Femur (tissue), 1 donor: ENCODE results near the gene EPHB4.
A peak's percentile ranks its signal among the peaks of the same experiment; 100 is the strongest.
"Not testable (repeated sequence)": the region's sequence is repeated elsewhere in the genome, so short reads cannot be mapped to it uniquely, and the experiment has no call there.

ENCODE experiments used
- DNase-seq: peaks from one replicate; pipeline ENCODE4 v3.0.0-alpha.2; 2017

Gene EPHB4

DNA sequence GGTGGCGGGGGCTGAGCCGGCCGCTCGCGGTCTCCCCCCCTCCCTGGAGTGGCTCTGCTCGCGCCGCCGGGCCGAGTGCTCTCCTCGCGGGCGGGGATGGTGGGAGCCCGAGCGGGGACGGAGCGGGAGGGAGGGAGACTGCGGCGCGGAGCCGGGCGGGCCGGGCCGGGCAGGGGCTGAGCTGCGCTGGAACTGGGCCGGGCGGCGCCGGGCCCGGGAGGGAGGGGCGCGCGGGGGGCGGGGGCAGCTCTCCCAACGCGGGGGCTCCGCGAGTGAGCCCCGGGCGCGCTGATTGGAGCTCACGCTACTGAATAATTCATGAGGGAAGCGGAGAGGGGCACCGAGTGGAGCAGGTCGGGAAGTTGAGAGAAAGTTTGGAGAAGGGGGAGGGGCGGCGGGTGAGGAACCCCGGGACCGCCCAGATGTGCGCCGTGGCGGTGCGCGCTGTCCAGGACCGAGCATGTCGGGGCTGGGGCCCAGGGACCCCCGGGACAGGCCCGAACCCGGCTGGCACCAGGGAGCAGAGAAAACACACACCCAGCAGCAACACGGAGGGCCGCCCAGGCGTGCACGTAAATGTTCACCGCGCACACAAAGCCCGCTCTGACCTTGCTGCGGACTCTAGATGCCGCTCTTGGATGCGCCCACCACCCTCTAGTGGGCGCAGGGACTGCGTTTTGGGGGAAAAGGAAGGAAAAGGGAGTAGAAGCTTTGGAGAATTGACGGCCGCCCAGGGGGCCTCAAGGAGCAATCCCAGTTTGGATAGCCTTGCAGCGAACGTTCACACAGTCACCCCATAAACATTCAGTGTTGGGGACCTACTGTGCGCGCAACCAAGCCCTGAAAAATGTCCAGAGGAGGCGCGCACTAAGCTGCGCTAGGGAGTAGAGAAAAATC, at the start of gene EPHB4:
TSS of gene EPHB4 (minus strand) at position 194 of the 897 bp plus-strand sequence. CDS start 493 bp downstream, outside the sequence.
- peak; percentile 94 for DNase-seq

GRCh38 chr7:100875356-100875751, 48.0 kb upstream of the EPHB4 start:
- no peak for DNase-seq

DNA sequence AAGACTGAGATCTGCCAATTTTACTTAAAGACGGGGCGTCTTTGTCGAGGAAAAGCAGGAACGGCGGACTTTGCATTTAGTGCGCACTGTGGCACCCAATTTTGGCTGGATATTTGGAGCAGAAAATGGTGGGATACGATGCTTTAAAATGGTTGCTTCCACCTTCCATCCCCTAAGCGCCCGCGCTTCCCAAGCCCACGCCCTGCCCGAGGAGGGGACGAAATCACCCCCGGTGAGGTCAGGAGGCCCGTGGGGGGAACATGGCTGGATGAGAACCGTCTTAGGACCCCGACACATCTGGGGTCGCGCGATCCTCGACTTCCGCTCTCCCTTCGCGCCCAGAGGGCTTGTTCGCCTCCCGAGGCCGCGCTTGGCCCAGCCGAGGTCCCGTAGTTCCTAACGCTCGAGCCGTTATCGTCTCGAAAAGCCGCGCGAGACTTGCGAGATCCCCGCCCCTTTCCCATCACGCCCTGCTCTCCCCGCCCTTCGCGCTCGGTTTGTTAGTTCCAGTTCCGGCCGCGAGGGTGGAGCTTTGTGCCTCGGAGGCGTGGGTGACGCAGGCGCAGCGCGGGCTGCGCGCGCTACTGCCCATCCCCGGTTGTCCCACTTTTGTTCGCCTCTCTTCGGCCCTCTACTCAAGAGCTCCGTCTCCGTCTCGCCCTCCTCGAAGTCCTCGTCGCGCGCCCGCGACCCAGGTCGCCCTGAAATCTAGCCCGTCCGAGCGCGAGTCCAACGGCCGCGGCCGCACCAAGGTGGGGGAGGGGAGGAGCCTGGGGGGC, 47.4 kb upstream of the EPHB4 start, which contains the start of gene SRRT:
TSS of gene SRRT (plus strand) at position 527 of the 779 bp plus-strand sequence. CDS start 488 bp downstream, outside the sequence.
- peak; percentile 99 for DNase-seq

DNA sequence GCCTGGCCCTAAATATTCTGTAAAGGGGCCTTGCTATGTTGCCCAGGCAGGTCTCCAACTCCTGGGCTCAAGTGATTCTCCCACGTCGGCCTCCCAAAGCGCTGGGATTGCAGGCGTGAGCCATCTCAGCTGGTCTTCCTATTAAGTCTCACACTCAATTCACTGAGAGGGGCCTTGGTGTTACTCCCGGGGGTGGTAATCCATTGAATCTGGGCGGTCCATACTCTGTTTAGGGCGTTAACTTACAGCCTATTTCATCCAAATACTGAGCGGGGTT, 46.9 kb upstream of the EPHB4 start:
- no peak for DNase-seq

GRCh38 chr7:100873599-100874299, 46.4 kb upstream of the EPHB4 start:
- no peak for DNase-seq

DNA sequence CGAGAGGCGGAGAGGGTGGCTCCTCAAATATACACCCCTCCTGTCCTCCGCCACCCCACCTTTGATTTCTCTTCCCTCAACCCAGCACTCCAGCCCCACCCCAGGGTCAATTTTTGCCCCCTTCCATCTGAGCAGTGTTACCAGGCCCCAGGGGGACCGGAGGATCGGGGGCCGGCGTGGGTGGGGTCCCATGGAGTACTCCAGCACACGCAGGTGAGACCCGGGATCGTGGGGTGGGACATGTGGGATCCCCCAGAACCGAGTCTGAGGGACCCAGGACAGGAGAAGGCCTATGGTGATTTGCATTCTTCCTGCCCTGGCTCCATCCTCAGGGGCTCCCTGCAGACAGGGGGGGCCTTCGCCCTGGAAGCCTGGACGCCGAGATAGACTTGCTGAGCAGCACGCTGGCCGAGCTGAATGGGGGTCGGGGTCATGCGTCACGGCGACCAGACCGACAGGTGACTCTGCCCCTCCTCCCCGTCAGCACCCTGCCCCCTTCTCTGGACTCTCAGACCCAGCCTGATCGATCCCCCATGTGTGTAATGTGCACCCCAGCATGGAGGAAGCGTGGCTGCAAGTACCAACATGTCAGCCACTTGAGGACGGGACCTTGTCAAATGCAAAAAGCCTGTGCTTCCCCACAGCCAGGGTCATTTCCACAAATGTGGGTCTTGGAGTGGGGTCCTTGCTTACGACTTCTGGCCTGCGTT, 40.6 kb upstream of the EPHB4 start:
- DNase-seq = peak; percentile 48

DNA sequence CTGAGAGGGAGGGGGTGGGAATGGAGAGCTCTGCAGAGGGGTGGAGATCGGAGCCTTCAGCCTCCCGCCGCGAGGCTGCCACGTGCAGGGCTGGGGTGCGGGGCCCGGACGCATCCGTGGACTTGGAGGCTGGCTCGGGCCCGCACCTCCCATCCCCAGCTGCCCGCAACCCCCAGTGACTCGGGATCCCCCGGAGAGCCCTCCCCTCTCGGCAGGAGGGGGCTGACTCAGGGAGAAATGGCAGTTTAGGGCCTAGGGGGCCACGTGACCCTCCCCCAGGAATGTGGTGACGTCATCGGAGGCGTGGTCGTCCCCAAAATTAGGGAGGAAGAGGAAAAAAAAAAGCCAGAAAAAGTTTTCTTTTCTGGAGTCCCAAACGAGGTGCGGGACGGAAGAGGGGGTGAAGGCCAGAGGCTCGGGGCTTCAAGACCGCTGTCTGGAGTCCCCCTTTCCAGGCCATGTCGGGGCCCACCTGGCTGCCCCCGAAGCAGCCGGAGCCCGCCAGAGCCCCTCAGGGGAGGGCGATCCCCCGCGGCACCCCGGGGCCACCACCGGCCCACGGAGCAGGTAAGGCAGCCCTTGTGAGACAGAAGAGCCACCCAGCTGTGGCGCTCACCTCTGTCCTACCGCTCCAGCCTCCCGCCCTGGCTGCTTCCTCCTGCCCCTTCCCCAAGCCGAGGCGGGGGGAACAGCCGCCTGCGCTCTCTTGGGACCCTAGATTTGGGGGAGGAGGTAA, 39.9 kb upstream of the EPHB4 start, which contains the start of gene TRIP6:
TSS of gene TRIP6 (plus strand) at position 348 of the 736 bp plus-strand sequence. CDS start at position 459, 111 bp downstream.
- peak; percentile 95 for DNase-seq

GRCh38 chr7:100866729-100867039, 39.4 kb upstream of the EPHB4 start:
- DNase-seq = peak; percentile 47

DNA sequence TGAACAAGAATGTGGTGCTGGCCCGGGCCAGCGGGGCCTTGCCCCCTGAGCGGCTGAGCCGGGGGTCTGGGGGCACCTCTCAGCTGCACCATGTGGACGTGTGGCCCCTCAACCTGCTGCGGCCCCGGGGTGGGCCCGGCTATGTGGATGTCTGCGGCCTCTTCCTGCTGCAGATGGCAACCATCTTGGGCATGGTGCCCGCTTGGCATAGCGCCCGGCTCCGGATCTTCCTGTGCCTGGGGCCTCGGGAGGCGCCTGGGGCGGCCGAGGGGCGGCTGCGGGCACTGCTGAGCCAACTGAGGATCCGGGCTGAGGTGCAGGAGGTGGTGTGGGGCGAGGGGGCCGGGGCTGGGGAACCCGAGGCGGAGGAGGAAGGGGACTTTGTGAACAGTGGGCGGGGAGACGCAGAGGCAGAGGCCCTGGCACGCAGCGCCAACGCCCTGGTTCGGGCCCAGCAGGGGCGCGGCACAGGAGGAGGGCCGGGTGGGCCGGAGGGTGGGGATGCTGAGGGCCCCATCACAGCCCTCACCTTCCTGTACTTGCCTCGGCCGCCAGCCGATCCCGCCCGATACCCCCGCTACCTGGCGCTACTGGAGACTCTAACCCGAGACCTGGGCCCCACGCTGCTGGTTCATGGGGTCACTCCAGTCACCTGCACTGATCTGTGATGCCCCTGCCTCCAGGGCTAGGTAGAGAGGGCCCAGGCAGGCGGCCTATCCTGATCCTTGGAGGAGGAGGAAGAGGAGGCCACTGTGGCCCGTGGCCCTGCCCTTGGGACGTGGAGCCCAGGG, 38.8 kb upstream of the EPHB4 start:
- DNase-seq = peak; percentile 89

- peak; percentile 52 for DNase-seq
Observed at GRCh38 chr7:100865372-100865911, 38.1 kb upstream of the EPHB4 start.

- no peak for DNase-seq
Observed at GRCh38 chr7:100864263-100864845, 37.0 kb upstream of the EPHB4 start.

- no peak for DNase-seq
Observed at GRCh38 chr7:100863406-100863950, 36.2 kb upstream of the EPHB4 start.

- no peak for DNase-seq
Observed at GRCh38 chr7:100861616-100861985, 34.3 kb upstream of the EPHB4 start.

GRCh38 chr7:100860702-100861615, 33.6 kb upstream of the EPHB4 start:
- DNase-seq = no peak

GRCh38 chr7:100859856-100860255, 32.5 kb upstream of the EPHB4 start:
- no peak for DNase-seq

GRCh38 chr7:100856871-100857282, 29.6 kb upstream of the EPHB4 start:
- DNase-seq = no peak

GRCh38 chr7:100855515-100855914, 28.2 kb upstream of the EPHB4 start:
- no peak for DNase-seq

- DNase-seq = not testable (repeated sequence)
Observed at GRCh38 chr7:100854899-100855298, 27.6 kb upstream of the EPHB4 start.
